WERI-Rb-1 (cell line): ENCODE results near the gene PLCXD1.
"Not testable (repeated sequence)": the region's sequence is repeated elsewhere in the genome, so short reads cannot be mapped to it uniquely, and the experiment has no call there.

Experiments used
- DNase-seq: peaks from one replicate; pipeline ENCODE4 v3.0.0-alpha.2; 2020
- H3K27ac ChIP-seq: fragments of 250-450 bp; sonication (Bioruptor Pico); 2 replicates; pipeline ENCODE4 v1.5.1; 2020; ENCODE audit warnings: mild to moderate bottlenecking, moderate library complexity
- H3K27me3 ChIP-seq: fragments of 250-450 bp; sonication (Bioruptor Pico); 2 replicates; pipeline ENCODE4 v1.5.1; 2021; ENCODE audit warnings: mild to moderate bottlenecking, low read depth, moderate library complexity; ENCODE audit not compliant: insufficient read depth, severe bottlenecking
- H3K36me3 ChIP-seq: fragments of 250-450 bp; sonication (Bioruptor Pico); 2 replicates; pipeline ENCODE4 v1.5.1; 2020; ENCODE audit warnings: mild to moderate bottlenecking, moderate library complexity
- H3K4me3 ChIP-seq: 2 replicates; pipeline ENCODE4 v1.5.1; 2011; ENCODE audit warnings: low read depth, mild to moderate bottlenecking, control low read depth, low read length
- H3K9me3 ChIP-seq: fragments of 250-450 bp; sonication (Bioruptor Pico); 2 replicates; pipeline ENCODE4 v1.5.1; 2021; ENCODE audit warnings: mild to moderate bottlenecking, moderate library complexity; ENCODE audit not compliant: severe bottlenecking
- TF ChIP-seq, protein P1 (sequence below): IDR thresholded peaks from 2 replicates; pipeline ENCODE4 v1.5.1; 2011; ENCODE audit warnings: low read depth, mild to moderate bottlenecking, control low read depth, inconsistent platforms, low read length

PLCXD1 gene

DNA sequence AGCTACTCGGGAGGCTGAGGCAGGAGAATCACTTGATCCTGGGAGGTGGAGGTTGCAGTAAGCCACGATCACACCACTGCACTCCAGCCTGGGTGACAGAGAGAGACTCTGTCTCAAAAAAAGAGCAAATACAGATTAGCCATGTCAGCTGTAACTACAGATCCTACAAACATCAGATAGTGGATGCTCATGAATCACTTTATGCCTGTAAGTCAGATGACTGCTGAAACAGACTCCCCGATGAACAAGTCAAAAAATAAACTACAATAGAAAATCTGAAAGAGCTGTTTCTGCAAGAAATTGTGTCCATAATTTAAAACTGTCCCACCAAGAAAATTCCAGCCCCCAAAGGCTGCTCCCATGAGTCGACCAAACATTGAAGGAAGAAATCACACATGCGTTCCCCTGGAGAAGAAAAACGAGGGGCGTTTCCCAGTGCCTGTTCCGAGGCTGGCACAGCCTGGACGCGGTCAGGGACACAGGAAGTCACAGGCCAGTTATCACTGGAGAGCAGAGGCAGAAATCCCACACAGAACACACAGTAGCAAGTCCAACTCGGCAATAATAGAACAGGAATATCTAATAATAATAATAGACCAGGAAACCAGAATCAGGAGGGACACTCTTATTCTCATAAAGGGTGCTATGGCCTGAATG lies 67.4 kb downstream of the PLCXD1 start:
- H3K27ac ChIP-seq: no peak overlapping the region
- H3K36me3 ChIP-seq: peaks cover 12% of the 10 kb centered on the region
- H3K9me3 ChIP-seq: peaks cover 7% of the 10 kb centered on the region
- TF ChIP-seq, protein P1, sequence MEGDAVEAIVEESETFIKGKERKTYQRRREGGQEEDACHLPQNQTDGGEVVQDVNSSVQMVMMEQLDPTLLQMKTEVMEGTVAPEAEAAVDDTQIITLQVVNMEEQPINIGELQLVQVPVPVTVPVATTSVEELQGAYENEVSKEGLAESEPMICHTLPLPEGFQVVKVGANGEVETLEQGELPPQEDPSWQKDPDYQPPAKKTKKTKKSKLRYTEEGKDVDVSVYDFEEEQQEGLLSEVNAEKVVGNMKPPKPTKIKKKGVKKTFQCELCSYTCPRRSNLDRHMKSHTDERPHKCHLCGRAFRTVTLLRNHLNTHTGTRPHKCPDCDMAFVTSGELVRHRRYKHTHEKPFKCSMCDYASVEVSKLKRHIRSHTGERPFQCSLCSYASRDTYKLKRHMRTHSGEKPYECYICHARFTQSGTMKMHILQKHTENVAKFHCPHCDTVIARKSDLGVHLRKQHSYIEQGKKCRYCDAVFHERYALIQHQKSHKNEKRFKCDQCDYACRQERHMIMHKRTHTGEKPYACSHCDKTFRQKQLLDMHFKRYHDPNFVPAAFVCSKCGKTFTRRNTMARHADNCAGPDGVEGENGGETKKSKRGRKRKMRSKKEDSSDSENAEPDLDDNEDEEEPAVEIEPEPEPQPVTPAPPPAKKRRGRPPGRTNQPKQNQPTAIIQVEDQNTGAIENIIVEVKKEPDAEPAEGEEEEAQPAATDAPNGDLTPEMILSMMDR: no peak
- no peak overlapping the region for H3K4me3 ChIP-seq
- DNase-seq: no peak
- H3K27me3 ChIP-seq: no peaks in the 10 kb centered on the region

- peaks cover 7% of the 10 kb centered on the region for H3K9me3 ChIP-seq
These were observed 68.0 kb downstream of the PLCXD1 start for GRCh38 chrX:349196-349595.

DNA sequence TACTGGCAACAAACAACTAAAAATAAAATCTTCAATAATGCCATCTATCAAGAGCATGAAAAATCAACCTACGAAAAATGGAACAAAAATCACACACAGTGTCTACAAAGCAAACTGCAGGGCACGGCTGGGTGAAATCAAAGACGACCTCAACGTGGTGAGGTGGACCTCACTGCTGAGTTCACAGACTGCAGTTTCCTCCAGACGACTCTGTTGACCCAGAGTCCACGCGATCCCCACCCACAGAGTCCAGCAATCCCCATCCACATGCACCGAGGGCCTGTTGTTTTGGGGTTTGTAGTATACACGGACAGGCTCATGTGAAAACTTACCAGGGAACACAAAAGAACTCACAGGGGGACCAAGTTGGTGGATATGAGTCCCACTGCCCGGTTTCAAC lies 68.5 kb downstream of the PLCXD1 start:
- no peak for DNase-seq
- H3K4me3 ChIP-seq: no peak overlapping the region
- peaks cover 7% of the 10 kb centered on the region for H3K36me3 ChIP-seq
- no peaks in the 10 kb centered on the region for H3K27me3 ChIP-seq
- TF ChIP-seq, protein P1: no peak
- peaks cover 3% of the 10 kb centered on the region for H3K9me3 ChIP-seq
- H3K27ac ChIP-seq: no peak overlapping the region

More at GRCh38 chrX:349196-349595, 68.0 kb downstream of the PLCXD1 start:
- no peak for DNase-seq
- H3K36me3 ChIP-seq: peaks cover 12% of the 10 kb centered on the region
- H3K4me3 ChIP-seq: no peak overlapping the region
- no peak overlapping the region for H3K27ac ChIP-seq
- no peaks in the 10 kb centered on the region for H3K27me3 ChIP-seq
- TF ChIP-seq, protein P1: no peak

GRCh38 chrX:350148-350533 lies 69.0 kb downstream of the PLCXD1 start:
- Histone ChIP-seq H3K27me3 (no peaks in the 10 kb centered on the region), H3K27ac (no peak overlapping the region), H3K4me3 (no peak overlapping the region), H3K9me3 (no peaks in the 10 kb centered on the region), H3K36me3 (peaks cover 3% of the 10 kb centered on the region)
- TF ChIP-seq, protein P1: no peak
- DNase-seq: no peak

GRCh38 chrX:350534-351323 lies 69.5 kb downstream of the PLCXD1 start:
- H3K36me3 ChIP-seq: peaks cover 2% of the 10 kb centered on the region; the same call in 1 of the 2 replicates
- H3K27ac ChIP-seq: no peak overlapping the region
- no peaks in the 10 kb centered on the region for H3K9me3 ChIP-seq
- no peaks in the 10 kb centered on the region for H3K27me3 ChIP-seq
- H3K4me3 ChIP-seq: no peak overlapping the region
- DNase-seq: no peak
- TF ChIP-seq, protein P1: no peak

DNA sequence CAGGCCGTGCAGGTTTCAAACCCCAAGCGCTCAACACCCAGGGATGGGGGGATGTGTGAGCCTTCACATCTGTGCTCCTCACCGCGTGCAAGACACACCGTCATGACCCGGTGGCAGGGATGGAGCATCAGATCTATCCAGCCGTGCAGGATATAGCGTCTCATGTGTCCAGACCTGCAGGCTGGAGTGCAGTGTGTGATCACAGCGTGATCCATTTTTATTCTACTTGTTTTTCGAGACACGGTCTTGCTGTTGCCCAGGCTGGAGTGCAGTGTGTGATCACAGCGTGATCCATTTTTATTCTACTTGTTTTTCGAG lies 70.1 kb downstream of the PLCXD1 start:
- DNase-seq, H3K36me3 ChIP-seq, H3K27ac ChIP-seq, H3K27me3 ChIP-seq, H3K9me3 ChIP-seq, H3K4me3 ChIP-seq: not testable (repeated sequence)
